ENCODE results near the gene EEF1A1. TPM values are rescaled to one million over a fixed set of nuclear protein-coding genes. Genes with fewer than 3 reads are reported as not detected.

EEF1A1 gene
- total and polyA plus RNA-seq, 2 of the 4 experiments (the other 2 are of a cell fraction), result 14,757 to 30,152 TPM

DNA sequence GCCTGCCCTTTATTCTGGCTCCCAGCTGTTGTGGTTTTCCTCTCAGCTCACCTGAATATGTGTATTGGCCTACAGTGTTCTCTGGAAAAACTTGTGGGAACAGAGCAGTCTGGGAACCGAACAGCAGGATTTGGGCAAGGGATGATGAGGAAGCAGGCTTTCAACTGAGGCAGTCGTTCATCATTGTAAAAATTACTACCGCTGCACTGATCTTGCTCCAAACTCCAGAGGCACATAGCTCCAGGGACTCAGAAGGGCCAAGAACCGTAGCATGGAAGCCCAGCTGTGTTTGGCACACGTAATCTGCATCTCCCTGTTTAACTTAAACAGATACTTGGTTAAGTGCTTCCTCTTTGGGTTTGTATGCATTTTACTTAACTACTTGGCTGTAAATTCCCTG, 48.3 kb upstream of the EEF1A1 start (continued):
- TF ChIP-seq, protein P1, sequence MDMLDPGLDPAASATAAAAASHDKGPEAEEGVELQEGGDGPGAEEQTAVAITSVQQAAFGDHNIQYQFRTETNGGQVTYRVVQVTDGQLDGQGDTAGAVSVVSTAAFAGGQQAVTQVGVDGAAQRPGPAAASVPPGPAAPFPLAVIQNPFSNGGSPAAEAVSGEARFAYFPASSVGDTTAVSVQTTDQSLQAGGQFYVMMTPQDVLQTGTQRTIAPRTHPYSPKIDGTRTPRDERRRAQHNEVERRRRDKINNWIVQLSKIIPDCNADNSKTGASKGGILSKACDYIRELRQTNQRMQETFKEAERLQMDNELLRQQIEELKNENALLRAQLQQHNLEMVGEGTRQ (IDR thresholded peaks at IDR 0.05; ENCODE audit: low read depth, low read length), result no peak
- TF ChIP-seq BHLHE40 (IDR thresholded peaks at IDR 0.05; ENCODE audit: low read depth, low read length), result no peak
- TF ChIP-seq, protein P2, sequence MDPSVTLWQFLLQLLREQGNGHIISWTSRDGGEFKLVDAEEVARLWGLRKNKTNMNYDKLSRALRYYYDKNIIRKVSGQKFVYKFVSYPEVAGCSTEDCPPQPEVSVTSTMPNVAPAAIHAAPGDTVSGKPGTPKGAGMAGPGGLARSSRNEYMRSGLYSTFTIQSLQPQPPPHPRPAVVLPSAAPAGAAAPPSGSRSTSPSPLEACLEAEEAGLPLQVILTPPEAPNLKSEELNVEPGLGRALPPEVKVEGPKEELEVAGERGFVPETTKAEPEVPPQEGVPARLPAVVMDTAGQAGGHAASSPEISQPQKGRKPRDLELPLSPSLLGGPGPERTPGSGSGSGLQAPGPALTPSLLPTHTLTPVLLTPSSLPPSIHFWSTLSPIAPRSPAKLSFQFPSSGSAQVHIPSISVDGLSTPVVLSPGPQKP (IDR thresholded peaks at IDR 0.05; ENCODE audit: borderline replicate concordance, low read depth, low read length), result no peak

Data from IMR-90 (cell line).